Measurements from ENCODE around the gene STUM.

Gene STUM

DNA sequence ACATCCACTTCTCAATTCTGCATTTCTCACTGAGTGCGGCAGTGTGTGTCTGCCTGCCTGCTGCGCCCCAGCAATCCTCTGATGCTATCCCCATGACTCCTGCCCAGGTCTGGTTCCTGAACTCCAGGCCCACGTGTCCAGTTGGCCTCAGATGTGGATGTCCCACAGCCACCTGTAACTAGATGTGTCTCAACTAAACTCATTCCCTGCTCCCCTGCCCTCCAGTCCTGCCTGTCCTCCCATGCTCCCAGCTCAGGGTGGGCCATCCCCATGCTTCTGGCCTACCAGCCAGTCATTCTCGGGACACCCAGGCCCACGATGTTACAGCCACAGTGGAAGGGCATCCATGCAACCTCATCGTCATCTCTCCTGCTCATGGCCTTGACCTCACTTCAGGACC lies 76.8 kb downstream of the STUM start:
- TF ChIP-seq GATA3 (IDR thresholded peaks at IDR 0.05; ENCODE audit: low read depth, low read length), result no peak
- no peak for TF ChIP-seq GATA2 (IDR thresholded peaks at IDR 0.05; ENCODE audit: low read depth, low read length)

DNA sequence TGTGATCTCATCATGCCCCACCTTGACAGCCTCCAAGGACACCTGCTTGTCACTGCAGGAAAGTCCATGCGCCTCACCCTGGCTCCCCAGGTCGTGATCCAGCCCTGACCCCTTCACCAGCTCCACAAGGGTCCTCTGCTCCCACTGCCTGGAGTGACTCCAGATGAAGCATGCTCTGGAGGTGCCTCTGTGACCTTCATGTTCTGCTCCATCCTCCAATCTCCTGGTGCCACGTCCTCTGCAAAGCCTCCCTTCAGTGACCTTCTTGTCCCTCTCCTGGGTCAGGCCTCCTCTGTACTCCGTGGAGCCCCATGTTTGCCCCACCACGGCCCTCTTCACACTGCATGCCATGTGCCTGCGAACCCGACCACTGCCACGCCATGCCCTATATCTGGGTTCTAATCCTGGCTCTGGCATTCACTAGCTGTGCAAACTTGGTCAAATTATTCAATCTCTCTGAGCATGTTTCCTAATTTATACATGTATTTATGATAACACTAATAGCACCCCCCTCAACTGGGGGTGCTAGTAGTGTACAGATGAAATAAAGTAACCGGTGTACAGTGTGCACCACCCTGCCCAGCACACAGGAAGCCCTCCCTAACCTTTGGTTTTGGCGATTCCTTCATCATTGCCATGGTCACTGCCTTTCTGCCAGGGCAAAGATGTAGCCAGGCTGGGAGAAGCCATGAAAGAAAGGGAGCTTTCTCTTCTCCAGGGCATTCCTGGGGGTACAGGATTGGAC lies 77.4 kb downstream of the STUM start:
- TF ChIP-seq GATA2 (IDR thresholded peaks at IDR 0.05; ENCODE audit: low read depth, low read length) (no peak), GATA3 (IDR thresholded peaks at IDR 0.05; ENCODE audit: low read depth, low read length) (no peak)

DNA sequence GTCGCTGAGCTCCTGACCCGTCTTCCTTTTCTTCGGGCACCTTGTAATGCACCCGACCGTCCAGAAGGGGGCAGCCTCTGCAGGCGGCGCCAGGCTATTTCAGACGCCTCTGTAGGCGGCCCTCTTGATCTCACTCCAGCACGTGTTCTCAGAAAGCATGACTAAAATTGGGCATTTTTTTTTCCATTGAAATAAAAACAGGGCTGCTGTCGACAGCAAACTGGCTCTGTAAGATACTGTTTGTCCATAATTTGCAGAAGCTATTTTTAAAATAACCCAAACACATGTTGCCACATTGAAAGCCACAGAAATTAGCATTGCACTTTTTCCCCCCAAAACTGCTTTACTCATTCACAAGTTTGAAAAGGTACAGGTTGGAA lies 78.0 kb downstream of the STUM start:
- TF ChIP-seq GATA3 (IDR thresholded peaks at IDR 0.05; ENCODE audit: low read depth, low read length), result no peak
- TF ChIP-seq GATA2 (IDR thresholded peaks at IDR 0.05; ENCODE audit: low read depth, low read length), result no peak

DNA sequence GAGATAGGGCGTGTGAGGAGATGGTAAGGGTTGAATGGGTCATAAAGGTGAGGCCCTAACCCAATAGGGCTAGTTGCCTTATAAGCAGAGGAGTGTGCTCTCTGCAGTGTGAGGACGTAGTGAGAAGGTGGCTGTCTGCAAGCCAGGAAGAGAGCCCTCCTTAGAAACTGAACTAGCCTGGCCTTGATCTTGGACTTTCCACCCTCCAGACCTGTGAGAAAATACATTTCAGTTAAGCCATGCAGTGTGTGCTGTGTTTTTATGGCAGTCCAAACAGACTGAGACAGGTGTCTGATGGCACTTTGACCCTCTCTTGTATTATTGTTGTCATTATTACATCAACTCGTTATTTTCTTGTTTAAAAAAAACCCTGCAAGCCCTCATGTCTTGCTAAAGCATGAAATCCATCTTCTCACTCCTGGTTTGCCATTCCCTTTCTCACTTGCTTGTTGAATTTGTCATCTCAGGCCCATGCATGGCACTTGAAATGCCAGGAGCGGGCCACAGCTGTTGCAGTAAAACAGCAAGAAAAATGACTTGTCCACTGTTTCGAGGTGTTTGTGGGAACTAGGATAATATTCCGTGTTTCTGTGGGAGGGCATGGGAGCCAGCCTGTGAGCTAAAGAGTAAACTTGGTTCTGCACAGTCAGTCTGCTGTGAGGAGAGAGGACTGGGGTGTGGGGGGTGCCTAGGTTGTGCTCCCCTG lies 78.6 kb downstream of the STUM start:
- TF ChIP-seq GATA3 (IDR thresholded peaks at IDR 0.05; ENCODE audit: low read depth, low read length), result no peak

DNA sequence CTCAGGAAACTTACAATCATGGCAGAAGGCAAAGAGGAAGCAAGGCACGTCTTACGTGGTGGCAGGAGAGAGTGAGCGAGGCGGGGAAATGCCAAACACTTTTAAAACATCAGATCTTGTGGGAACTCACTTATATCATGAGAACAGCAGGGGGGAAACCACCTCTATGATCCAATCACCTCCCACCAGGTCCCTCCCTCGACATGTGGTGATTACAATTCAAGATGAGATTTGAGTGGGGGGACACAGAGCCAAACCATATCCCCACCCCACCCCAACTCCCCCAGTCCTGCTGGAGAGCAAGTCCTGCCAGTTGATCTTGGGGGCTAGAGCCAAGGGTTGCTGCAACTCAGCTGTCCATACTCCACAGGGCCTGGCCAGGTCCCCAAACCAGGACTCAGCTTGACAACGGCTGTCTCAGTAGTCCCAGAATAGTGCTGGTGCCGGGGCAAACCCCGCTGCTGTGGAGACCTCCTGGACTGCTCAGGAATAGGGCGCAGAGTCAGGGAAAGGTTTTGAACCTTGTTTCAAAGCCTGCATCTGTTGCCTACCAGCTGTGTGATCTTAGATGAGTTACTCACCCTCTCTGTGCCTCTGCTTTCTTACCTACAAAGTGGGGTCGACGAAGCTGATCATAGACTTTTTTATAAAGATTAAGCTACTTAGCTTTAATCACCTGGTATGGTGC lies 79.5 kb downstream of the STUM start:
- no peak for TF ChIP-seq GATA3 (IDR thresholded peaks at IDR 0.05; ENCODE audit: low read depth, low read length)
- no peak for TF ChIP-seq GATA2 (IDR thresholded peaks at IDR 0.05; ENCODE audit: low read depth, low read length)

DNA sequence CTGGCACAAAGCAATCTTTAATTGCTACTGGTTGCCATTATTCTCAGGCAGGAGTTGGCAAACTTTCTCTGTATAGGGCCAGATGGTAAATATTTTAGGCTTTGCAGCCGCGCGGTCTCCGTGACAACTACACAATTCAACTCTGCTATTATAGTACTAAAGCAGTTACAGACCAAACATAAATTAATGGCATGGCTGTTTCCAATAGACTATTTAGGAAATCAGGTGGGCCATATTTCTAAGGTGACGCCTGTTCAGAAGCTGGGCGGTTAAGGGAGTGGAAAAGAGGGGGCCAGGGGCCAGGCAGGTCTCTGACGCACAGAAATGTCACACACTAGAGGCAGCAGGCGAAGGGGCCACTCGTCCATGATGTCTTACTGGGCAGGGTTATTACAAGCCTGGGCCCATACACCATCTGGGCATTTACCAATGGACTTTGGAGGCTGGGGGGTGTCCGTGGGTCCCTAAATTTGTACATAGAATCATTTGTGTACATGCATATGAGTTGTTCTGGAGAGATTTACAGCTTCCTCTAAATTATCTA lies 80.1 kb downstream of the STUM start:
- TF ChIP-seq GATA2 (IDR thresholded peaks at IDR 0.05; ENCODE audit: low read depth, low read length) (no peak), GATA3 (IDR thresholded peaks at IDR 0.05; ENCODE audit: low read depth, low read length) (no peak)

DNA sequence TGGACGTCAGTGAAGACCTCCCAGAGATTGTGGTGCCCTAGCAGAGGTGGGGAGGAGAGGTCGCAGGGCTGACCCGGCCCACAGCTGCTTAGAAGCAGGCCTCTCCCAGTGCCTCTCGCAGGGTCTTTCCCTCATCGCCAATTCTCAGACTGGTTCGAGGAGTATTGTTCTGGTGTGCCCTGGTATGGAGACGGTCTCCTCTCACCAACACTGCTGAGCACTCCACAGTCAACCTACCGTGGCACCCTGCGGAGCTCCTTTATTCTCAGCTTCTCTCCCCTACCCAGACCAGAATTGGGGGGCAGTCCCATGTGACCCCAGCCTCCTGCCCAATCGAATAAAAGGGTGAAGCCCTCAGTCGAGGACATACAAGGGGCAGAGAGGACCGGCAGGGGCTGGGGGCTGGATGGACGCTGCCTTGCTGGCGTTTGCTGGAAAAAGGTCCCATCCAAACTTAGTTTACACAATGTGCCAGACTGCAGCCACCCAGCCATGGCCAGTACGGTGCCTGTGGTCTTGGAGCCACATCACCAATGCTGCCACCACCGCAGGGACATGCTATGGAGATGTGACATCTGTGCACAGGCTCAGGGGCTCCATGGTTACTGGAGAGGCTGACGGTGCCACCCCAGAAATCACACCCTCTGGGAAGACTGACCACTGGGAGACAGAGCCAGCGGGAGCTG lies 80.8 kb downstream of the STUM start:
- TF ChIP-seq GATA2 (IDR thresholded peaks at IDR 0.05; ENCODE audit: low read depth, low read length), result no peak
- TF ChIP-seq GATA3 (IDR thresholded peaks at IDR 0.05; ENCODE audit: low read depth, low read length), result no peak

DNA sequence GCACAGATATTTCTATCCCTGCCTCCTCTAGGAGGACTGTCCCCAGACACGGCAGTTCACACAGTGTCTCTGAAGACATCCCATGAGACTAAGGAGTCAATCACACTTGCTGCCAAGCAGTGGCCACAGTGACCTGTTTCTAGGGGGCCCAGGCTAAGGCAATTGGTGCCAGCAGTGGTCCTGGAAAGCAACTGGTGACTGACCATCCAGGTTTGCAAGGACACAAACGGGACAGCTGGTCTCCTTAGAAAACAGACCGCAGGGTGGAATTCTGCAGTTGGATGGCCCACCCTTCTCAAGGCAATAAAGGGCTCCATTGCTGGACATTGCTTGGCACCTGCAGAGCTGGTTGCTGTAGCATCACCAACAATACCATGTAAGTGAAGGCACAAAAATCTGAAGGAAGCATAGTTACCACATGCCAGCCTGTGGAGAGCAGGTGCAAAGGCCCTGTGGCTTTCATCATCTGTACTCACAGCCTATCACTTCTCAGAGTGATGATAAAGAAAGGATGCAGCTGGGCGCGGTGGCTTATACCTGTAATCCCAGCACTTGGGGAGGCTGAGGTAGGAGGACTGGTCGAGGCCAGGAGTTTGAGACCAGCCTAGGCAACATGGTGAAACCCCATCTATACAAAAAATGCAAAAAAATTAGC lies 81.5 kb downstream of the STUM start:
- TF ChIP-seq GATA2 (IDR thresholded peaks at IDR 0.05; ENCODE audit: low read depth, low read length), result no peak
- no peak for TF ChIP-seq GATA3 (IDR thresholded peaks at IDR 0.05; ENCODE audit: low read depth, low read length)

DNA sequence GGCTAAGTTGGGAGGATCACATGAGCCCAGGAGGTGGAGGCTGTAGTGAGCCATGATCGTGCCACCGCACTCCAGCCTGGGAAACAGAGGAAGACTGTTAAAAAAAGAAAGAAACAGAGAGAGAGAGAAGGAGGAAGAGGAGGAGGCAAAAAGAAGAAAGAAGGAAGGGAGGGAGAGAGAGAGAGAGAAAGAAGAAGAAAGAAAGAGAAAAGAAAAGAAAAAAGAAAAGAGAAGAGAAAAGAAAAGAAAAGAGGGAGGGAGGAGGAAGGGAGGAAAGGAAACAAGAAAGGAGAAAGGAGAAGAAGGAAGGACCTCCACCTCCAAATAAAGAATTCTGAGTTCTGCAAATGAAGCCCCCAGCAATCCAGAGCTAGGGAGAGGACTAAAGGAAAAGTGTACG lies 82.0 kb downstream of the STUM start:
- TF ChIP-seq GATA3 (IDR thresholded peaks at IDR 0.05; ENCODE audit: low read depth, low read length) (no peak), GATA2 (IDR thresholded peaks at IDR 0.05; ENCODE audit: low read depth, low read length) (no peak)

DNA sequence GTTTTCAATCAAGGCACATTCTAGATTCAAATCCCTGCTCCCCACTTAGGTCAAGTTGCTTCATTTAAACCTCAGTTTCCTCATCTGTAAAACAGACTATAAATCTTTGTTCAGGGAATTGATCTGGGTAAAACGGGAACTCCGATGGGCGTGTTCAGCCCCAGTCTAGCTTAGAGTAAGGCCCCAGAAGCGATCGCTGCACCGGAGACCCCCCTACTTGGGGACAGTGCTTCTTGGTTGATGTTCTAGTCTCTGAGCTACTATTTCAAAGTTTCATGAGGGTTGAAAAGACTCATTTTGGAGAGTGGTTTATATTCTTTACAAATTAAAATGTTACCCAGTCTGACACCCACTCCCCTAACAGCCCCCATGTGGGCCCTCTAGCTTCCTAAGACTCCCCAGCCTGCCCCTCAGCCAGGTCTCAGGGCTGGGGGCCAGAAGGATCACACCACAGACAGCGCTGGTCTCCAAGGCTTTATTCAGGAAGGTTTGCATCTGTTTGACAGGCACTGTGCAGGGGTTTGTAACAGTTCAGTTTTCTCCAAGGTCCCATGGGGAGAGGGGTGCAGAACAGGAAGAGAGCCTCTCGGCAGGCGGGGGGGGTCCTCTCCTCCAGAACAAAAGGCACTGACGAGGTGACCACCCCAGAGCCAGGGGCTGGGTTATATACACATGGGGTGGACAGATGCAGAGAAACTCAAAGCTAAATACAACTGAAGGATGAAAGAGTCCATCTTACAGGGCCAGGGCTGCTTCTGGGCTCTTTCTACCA lies 82.9 kb downstream of the STUM start:
- no peak for TF ChIP-seq GATA3 (IDR thresholded peaks at IDR 0.05; ENCODE audit: low read depth, low read length)
- no peak for TF ChIP-seq GATA2 (IDR thresholded peaks at IDR 0.05; ENCODE audit: low read depth, low read length)

DNA sequence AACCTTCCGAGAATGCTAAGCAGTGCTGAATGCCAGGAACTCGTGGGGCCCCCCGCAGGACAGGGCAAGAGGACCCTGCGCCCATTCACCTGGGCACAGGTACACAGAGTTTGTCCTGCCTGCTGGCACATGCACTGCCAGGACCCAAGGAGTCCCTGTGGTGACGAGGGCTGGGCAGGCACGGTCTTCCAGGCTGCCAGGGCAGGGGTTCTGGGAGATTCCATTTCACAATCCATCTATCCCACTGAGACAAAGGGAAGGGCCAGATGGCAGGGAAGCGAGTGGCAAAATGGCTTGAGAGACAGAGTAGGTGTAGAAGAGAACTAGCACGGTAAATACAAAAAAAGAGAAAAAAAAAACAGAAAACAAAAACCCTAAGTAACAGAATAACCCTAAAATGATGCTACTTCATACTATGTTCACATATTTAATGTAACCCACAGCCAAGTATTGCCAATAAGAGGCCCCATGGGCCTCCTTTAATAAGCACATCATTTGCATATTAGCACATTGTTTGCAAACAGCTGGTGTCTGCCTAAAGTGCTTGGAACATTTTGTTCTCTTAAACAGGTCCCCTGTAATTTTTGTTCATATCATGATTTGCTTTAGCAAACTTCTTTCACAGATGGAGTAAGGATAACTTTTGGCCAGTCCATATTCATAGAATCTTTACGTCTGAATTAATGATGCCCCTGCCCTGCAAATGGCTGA lies 83.8 kb downstream of the STUM start:
- TF ChIP-seq GATA3 (IDR thresholded peaks at IDR 0.05; ENCODE audit: low read depth, low read length) (no peak), GATA2 (IDR thresholded peaks at IDR 0.05; ENCODE audit: low read depth, low read length) (no peak)

DNA sequence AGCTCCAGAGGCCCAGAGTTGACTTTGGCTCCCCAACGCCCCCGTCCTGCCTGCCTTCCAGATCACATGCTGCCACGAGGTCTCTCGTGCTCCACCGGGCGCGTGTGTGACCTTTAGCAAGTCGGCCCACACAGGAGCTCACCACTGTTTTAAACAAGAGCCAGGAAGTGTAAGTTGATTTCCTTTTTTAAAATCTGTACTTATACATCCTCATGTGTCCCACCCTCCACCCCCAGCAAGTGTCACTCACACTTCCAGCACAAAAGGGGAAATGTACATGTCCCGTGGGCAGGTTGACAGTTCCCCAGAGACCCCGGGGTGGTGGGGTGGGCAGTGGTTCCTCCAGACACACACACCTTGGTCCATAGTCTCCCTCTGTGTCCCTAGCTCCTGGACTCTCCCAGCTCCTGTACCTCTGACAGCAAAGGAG lies 84.4 kb downstream of the STUM start:
- no peak for TF ChIP-seq GATA3 (IDR thresholded peaks at IDR 0.05; ENCODE audit: low read depth, low read length)
- TF ChIP-seq GATA2 (IDR thresholded peaks at IDR 0.05; ENCODE audit: low read depth, low read length), result no peak

All from SH-SY5Y (cell line).